Measurements from ENCODE around the gene MYRIP.

DNA sequence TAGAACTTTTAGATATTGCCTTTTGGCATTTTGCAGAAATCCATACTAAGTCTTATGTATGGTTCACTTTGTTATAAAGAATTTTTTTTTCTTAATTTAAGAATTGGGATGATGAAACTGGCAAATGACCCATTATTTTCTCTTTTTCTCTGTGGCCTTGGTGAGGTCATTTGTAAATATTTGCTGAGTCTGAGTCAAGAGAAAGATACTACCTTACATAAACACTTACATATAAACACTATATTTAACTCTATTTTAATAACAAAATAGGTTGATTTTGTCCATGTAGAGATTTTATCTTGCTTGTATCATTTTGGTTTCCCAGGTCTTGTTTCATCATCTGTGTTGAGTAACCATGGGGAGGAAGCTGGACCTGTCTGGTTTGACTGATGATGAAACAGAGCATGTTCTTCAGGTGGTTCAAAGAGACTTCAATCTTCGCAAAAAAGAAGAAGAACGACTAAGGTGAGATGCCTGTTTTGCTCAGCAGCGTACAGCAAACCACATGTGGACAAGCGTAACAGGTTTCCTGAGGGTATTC, 91.1 kb downstream of the MYRIP start:
- TF ChIP-seq, protein P1, sequence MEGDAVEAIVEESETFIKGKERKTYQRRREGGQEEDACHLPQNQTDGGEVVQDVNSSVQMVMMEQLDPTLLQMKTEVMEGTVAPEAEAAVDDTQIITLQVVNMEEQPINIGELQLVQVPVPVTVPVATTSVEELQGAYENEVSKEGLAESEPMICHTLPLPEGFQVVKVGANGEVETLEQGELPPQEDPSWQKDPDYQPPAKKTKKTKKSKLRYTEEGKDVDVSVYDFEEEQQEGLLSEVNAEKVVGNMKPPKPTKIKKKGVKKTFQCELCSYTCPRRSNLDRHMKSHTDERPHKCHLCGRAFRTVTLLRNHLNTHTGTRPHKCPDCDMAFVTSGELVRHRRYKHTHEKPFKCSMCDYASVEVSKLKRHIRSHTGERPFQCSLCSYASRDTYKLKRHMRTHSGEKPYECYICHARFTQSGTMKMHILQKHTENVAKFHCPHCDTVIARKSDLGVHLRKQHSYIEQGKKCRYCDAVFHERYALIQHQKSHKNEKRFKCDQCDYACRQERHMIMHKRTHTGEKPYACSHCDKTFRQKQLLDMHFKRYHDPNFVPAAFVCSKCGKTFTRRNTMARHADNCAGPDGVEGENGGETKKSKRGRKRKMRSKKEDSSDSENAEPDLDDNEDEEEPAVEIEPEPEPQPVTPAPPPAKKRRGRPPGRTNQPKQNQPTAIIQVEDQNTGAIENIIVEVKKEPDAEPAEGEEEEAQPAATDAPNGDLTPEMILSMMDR (IDR thresholded peaks at IDR 0.05): no peak
- no peak for TF ChIP-seq POLR2A (IDR thresholded peaks at IDR 0.05)

All from adrenal gland (tissue), 5 donors.